SK-N-SH treated with all-trans-retinoic acid at 6 μM for 48 hours (cell line): Measurements from ENCODE around the gene USH2A.

Experiments
- CSRNP3 ChIP-seq: fragments of 250-450 bp; sonication (Bioruptor Pico); IDR thresholded peaks from 2 replicates; pipeline ENCODE4 v1.5.1; 2021; ENCODE audit warnings: mild to moderate bottlenecking, moderate library complexity
- PATZ1 ChIP-seq: fragments of 250-450 bp; sonication (Bioruptor Pico); IDR thresholded peaks from 2 replicates; pipeline ENCODE4 v1.8.0; 2020; ENCODE audit warnings: mild to moderate bottlenecking, moderate library complexity, borderline replicate concordance
- RARB ChIP-seq: fragments of 250-450 bp; sonication (Bioruptor Pico); IDR thresholded peaks from 2 replicates; pipeline ENCODE4 v1.8.0; 2021; ENCODE audit warnings: mild to moderate bottlenecking, moderate library complexity
- TCF4 ChIP-seq: fragments of 250-450 bp; sonication (Bioruptor Pico); IDR thresholded peaks from 2 replicates; pipeline ENCODE4 v1.8.0; 2021; ENCODE audit warnings: mild to moderate bottlenecking, moderate library complexity, borderline replicate concordance
- ZFP30 ChIP-seq: fragments of 450-650 bp; formaldehyde crosslinking; IDR thresholded peaks from 2 replicates; pipeline ENCODE4 v1.5.0; 2022; ENCODE audit warnings: mild to moderate bottlenecking, moderate library complexity
- ZNF565 ChIP-seq: fragments of 450-650 bp; formaldehyde crosslinking; conservative IDR thresholded peaks from 2 replicates; pipeline ENCODE4 v1.5.0; 2020; ENCODE audit warnings: low read depth, mild to moderate bottlenecking, moderate library complexity
- ZNF70 ChIP-seq: fragments of 450-650 bp; formaldehyde crosslinking; IDR thresholded peaks from 2 replicates; pipeline ENCODE4 v1.5.0; 2020; ENCODE audit warnings: mild to moderate bottlenecking, moderate library complexity

GRCh38 chr1:216303690-216304089, 119.6 kb downstream of the USH2A start:
- TF ChIP-seq RARB (CRISPR knock-in tag) (no peak), TCF4 (no peak), PATZ1 (no peak), ZNF70 (CRISPR knock-in tag) (no peak), CSRNP3 (CRISPR knock-in tag) (no peak), ZNF565 (CRISPR knock-in tag) (no peak), ZFP30 (CRISPR knock-in tag) (no peak)
